Endothelial cell of umbilical vein (primary cell): Measurements from ENCODE around the gene EVI5. TPM values are rescaled to one million over a fixed set of nuclear protein-coding genes. Genes with fewer than 3 reads are reported as not detected.
"Not testable (repeated sequence)": the region's sequence is repeated elsewhere in the genome, so short reads cannot be mapped to it uniquely, and the experiment has no call there.

Experiments used
- BruUV-seq: library from RNA; stranded (reverse); fragments of 400-500 nt; replicated peaks from 2 replicates; lab custom pipeline; 2021; lab: Mats Ljungman, UMichigan
- CTCF ChIA-PET: fragments of 300-600, 350-600 bp; sonication (Branson Sonifier 250); formaldehyde crosslinking; loops from one replicate; lab custom pipeline; 2021; ENCODE audit warnings: antibody characterized with exemption, inconsistent platforms; lab: Charles Lee
- POLR2A ChIA-PET: fragments of 300-600, 350-600 bp; sonication (Branson Sonifier 250); formaldehyde crosslinking; loops from one replicate; lab custom pipeline; 2021; ENCODE audit warnings: antibody characterized with exemption, inconsistent platforms; lab: Charles Lee
- DNase-seq: peaks from one replicate; pipeline ENCODE4 v3.0.0-alpha.2; 2011; ENCODE audit warnings: low read depth, low spot score
- FAIRE-seq: peaks from 2 replicates; lab custom pipeline; 2011; peaks lifted over from hg19 to GRCh38; lab: Jason Lieb, UNC
- H2AFZ ChIP-seq: 2 replicates; pipeline ENCODE4 v1.6.0; 2012; ENCODE audit warnings: low read depth, low read length, control low read depth, inconsistent platforms
- H3K27ac ChIP-seq: 2 replicates; pipeline ENCODE4 v1.5.1; 2011; ENCODE audit warnings: low read depth, mild to moderate bottlenecking, control low read depth, low read length, moderate library complexity; ENCODE audit not compliant: insufficient read depth
- H3K27me3 ChIP-seq, 2 experiments: 2 replicates each; pipeline versions ENCODE4 v1.6.0 to v1.6.1; 2011; ENCODE audit warnings: low read length in 2 of 2, mixed read lengths in 1 of 2; ENCODE audit not compliant: control insufficient read depth in 2 of 2, insufficient read depth in 2 of 2
- H3K36me3 ChIP-seq, 2 experiments: 2 replicates in 1 of 2; 3 replicates in 1 of 2; pipeline ENCODE4 v1.5.1; 2011; ENCODE audit warnings: low read length in 2 of 2, mild to moderate bottlenecking in 1 of 2, moderate library complexity in 1 of 2; ENCODE audit not compliant: control insufficient read depth in 2 of 2, insufficient read depth in 2 of 2; ENCODE audit errors: extremely low read depth in 1 of 2
- H3K4me1 ChIP-seq: 3 replicates; pipeline ENCODE4 v1.5.1; 2011; ENCODE audit warnings: mild to moderate bottlenecking, low read length; ENCODE audit not compliant: control insufficient read depth, insufficient read depth; ENCODE audit errors: extremely low read depth
- H3K4me2 ChIP-seq: 2 replicates; pipeline ENCODE4 v1.6.1; 2011; ENCODE audit warnings: low read length, control low read depth, mixed read lengths; ENCODE audit not compliant: insufficient read depth
- H3K4me3 ChIP-seq, 3 experiments: fragments of 200-600 bp in 1 of 3; sonication (generic), shearing (Covaris generic) in 1 of 3; replicated peaks in 1 of 3; 2 replicates each; pipeline ENCODE4 v1.5.1; 2011 to 2016; ENCODE audit warnings: control low read depth in 3 of 3, low read length in 3 of 3, mild to moderate bottlenecking in 2 of 3, inconsistent platforms in 1 of 3, low read depth in 1 of 3, moderate library complexity in 1 of 3; ENCODE audit not compliant: insufficient read depth in 1 of 3
- H3K79me2 ChIP-seq: 2 replicates; pipeline ENCODE4 v1.6.0; 2012; ENCODE audit warnings: low read length, inconsistent platforms; ENCODE audit not compliant: control insufficient read depth, insufficient read depth
- H3K9ac ChIP-seq: replicated peaks from 2 replicates; pipeline ENCODE3; 2011; ENCODE audit warnings: low read length, control low read depth; ENCODE audit not compliant: insufficient read depth; ENCODE audit errors: extremely low read depth
- H3K9me1 ChIP-seq: replicated peaks from 3 replicates; pipeline ENCODE4 v1.6.0; 2011; ENCODE audit warnings: mild to moderate bottlenecking, low read length; ENCODE audit not compliant: control insufficient read depth, insufficient read depth; ENCODE audit errors: extremely low read depth
- H3K9me3 ChIP-seq: replicated peaks from 2 replicates; pipeline ENCODE4 v1.5.1; 2012; ENCODE audit warnings: low read length, inconsistent platforms; ENCODE audit not compliant: control insufficient read depth, insufficient read depth
- H4K20me1 ChIP-seq: replicated peaks from 2 replicates; pipeline ENCODE3; 2011; ENCODE audit warnings: mild to moderate bottlenecking, low read length; ENCODE audit not compliant: control insufficient read depth, insufficient read depth; ENCODE audit errors: extremely low read depth
- CTCF ChIP-seq, 2 donors: IDR thresholded peaks; 1 replicate in 1 of 2; 2 replicates in 1 of 2; pipeline ENCODE4 v1.5.1; 2011; ENCODE audit warnings: low read length in 2 of 2, mild to moderate bottlenecking in 2 of 2, moderate library complexity in 2 of 2, control low read depth in 1 of 2, inconsistent platforms in 1 of 2, low read depth in 1 of 2; ENCODE audit not compliant: insufficient read depth in 1 of 2; ENCODE audit errors: extremely low read depth in 1 of 2
- EZH2 ChIP-seq: IDR thresholded peaks from 2 replicates; pipeline ENCODE4 v1.6.1; 2012; ENCODE audit warnings: borderline replicate concordance, low read depth, mild to moderate bottlenecking, moderate library complexity, low read length, inconsistent platforms; ENCODE audit not compliant: severe bottlenecking
- FOS ChIP-seq: IDR thresholded peaks from 2 replicates; pipeline ENCODE4 v1.6.1; 2011; ENCODE audit warnings: mild to moderate bottlenecking, low read length, moderate library complexity, borderline replicate concordance; ENCODE audit not compliant: insufficient read depth
- GATA2 ChIP-seq: IDR thresholded peaks from 2 replicates; pipeline ENCODE4 v1.7.0; 2011; ENCODE audit warnings: low read depth, mild to moderate bottlenecking, moderate library complexity, mixed read lengths, low read length; ENCODE audit not compliant: insufficient read length, insufficient read depth
- JUN ChIP-seq: IDR thresholded peaks from 2 replicates; pipeline ENCODE4 v1.6.1; 2011; ENCODE audit warnings: borderline replicate concordance, low read depth; ENCODE audit not compliant: insufficient read length, insufficient read depth
- MAX ChIP-seq: IDR thresholded peaks from 2 replicates; pipeline ENCODE4 v1.6.1; 2011; ENCODE audit not compliant: insufficient read depth, insufficient read length
- MYC ChIP-seq: IDR thresholded peaks from one replicate; pipeline ENCODE4 v1.6.1; 2011; ENCODE audit warnings: mild to moderate bottlenecking, low read depth, low read length
- POLR2A ChIP-seq: IDR thresholded peaks from 2 replicates; pipeline ENCODE4 v1.6.1; 2012; ENCODE audit warnings: low read depth, mild to moderate bottlenecking, control low read depth, low read length
- POLR2AphosphoS5 ChIP-seq: IDR thresholded peaks from 2 replicates; pipeline ENCODE4 v1.6.1; 2012; ENCODE audit warnings: low read depth, mild to moderate bottlenecking, control low read depth, low read length, moderate library complexity; ENCODE audit not compliant: insufficient read depth
- dilution Hi-C: fragments of 300-500 bp; cut with MboI; formaldehyde crosslinking; loops from one replicate; pipeline ENCODE4 v1.15.0; 2019; ENCODE audit warnings: low sequenced_read_pairs; ENCODE audit not compliant: extremely low pct_ligation_motif_present
- intact Hi-C: fragments of 100-400 bp; cut with micrococcal nuclease; formaldehyde crosslinking; loops from one replicate; pipeline ENCODE4 v1.10.0; 2022
- polyA plus RNA-seq, 4 experiments: library from polyadenylated mRNA; depleted of rRNA in 3 of 4; stranded (reverse) in 3 of 4; unstranded in 1 of 4; fragments of >200 nt; gene quantifications; 2 replicates each; pipeline versions ENCODE4 v1.2.1 to v1.2.3, GENCODE V29; 2011 to 2012; ENCODE audit warnings: missing spikeins in 1 of 4
- total RNA-seq: library from RNA; stranded (reverse); gene quantifications from 2 replicates; pipeline ENCODE4 v1.2.3, GENCODE V29; 2021

EVI5 gene
- total and polyA plus RNA-seq, 2 donors (not counting 3 experiments of a cell fraction or from before 2014, with no cell fraction given): 5.0 to 26.2 TPM

GRCh38 chr1:92527670-92528069 lies 257.2 kb downstream of the EVI5 start:
- dilution Hi-C loops (no loop called here), intact Hi-C loops (no loop called here)
- no peaks in the 10 kb centered on the region for H3K9me3 ChIP-seq
- ChIA-PET CTCF (interaction anchor here (1.1 to 1.6 kb wide), 2 partner anchors 9 to 11 kb away, joined by 3 to 4 read pairs; no protein-coding TSS in a partner anchor), POLR2A (no interaction called here)
- BruUV-seq: no TSS peak
- H3K27me3 ChIP-seq: no peaks in the 10 kb centered on the region
- H3K9me1 ChIP-seq: no peaks in the 10 kb centered on the region
- H3K27ac ChIP-seq: no peak overlapping the region
- H3K4me1 ChIP-seq: no peaks in the 10 kb centered on the region
- TF ChIP-seq MAX: no peak
- TF ChIP-seq MYC: no peak
- TF ChIP-seq EZH2: no peak
- TF ChIP-seq GATA2: no peak
- no peak for TF ChIP-seq POLR2A
- TF ChIP-seq JUN: no peak
- TF ChIP-seq FOS: no peak
- TF ChIP-seq POLR2AphosphoS5: no peak
- TF ChIP-seq CTCF (IDR thresholded peaks at IDR 0.05; ENCODE audit: extremely low read depth in 1 of 2, insufficient read depth in 1 of 2, low read depth in 1 of 2, low read length in 2 of 2): no peak
- no peak overlapping the region for H3K9ac ChIP-seq
- H2AFZ ChIP-seq: no peak overlapping the region
- H3K79me2 ChIP-seq: no peaks in the 10 kb centered on the region
- H3K4me3 ChIP-seq: no peak overlapping the region
- DNase-seq (no peak), FAIRE-seq (no peak)
- H3K36me3 ChIP-seq: no peaks in the 10 kb centered on the region
- no peaks in the 10 kb centered on the region for H4K20me1 ChIP-seq
- no peak overlapping the region for H3K4me2 ChIP-seq

GRCh38 chr1:92524944-92525590 lies 259.8 kb downstream of the EVI5 start:
- dilution Hi-C loops, H3K36me3 ChIP-seq, H3K4me1 ChIP-seq, CTCF ChIA-PET, H3K9ac ChIP-seq, H3K4me3 ChIP-seq, H3K79me2 ChIP-seq, FAIRE-seq, H4K20me1 ChIP-seq, H3K27me3 ChIP-seq, BruUV-seq, POLR2A ChIA-PET, H3K4me2 ChIP-seq, H2AFZ ChIP-seq, H3K9me3 ChIP-seq, intact Hi-C loops, H3K9me1 ChIP-seq, H3K27ac ChIP-seq, DNase-seq: not testable (repeated sequence)
